Gastrocnemius medialis (tissue), 4 donors: Measurements from ENCODE around the gene PPFIBP2.

Source experiments
- POLR2A ChIP-seq, 2 donors: fragments of 450-650 bp; IDR thresholded peaks; one replicate each; pipeline ENCODE4 v1.6.1; 2017; ENCODE audit warnings: antibody characterized with exemption in 2 of 2, mild to moderate bottlenecking in 2 of 2, moderate library complexity in 2 of 2
- TF ChIP-seq, protein P1 (sequence below), 5 experiments: fragments of 450-650 bp in 3 of 5; fragments of 200-600 bp in 2 of 5; sonication (generic) in 2 of 5; IDR thresholded peaks in 4 of 5; conservative IDR thresholded peaks in 1 of 5; 1 replicate in 4 of 5; 2 replicates in 1 of 5; pipeline ENCODE4 v1.5.1; 2016 to 2019; ENCODE audit warnings: antibody characterized with exemption in 5 of 5, mild to moderate bottlenecking in 3 of 5, moderate library complexity in 3 of 5

DNA sequence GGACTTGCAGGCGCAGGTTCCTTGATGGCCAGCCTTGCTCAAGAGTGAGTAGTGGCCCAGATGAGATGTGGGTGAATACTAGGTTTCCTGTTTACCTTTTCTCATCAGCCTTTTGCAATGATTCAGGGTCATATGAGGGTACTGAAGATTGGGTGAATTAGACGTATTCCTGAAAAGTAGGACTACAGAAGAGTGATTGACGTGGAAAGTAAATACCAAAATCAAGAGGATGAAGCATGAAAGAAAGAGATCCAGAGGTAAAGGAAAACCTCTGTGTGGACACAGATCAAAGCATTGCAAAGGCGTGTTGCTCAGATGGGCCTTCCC is 99.6 kb downstream of the PPFIBP2 start:
- no peak for TF ChIP-seq POLR2A (IDR thresholded peaks at IDR 0.05)
- TF ChIP-seq, protein P1, sequence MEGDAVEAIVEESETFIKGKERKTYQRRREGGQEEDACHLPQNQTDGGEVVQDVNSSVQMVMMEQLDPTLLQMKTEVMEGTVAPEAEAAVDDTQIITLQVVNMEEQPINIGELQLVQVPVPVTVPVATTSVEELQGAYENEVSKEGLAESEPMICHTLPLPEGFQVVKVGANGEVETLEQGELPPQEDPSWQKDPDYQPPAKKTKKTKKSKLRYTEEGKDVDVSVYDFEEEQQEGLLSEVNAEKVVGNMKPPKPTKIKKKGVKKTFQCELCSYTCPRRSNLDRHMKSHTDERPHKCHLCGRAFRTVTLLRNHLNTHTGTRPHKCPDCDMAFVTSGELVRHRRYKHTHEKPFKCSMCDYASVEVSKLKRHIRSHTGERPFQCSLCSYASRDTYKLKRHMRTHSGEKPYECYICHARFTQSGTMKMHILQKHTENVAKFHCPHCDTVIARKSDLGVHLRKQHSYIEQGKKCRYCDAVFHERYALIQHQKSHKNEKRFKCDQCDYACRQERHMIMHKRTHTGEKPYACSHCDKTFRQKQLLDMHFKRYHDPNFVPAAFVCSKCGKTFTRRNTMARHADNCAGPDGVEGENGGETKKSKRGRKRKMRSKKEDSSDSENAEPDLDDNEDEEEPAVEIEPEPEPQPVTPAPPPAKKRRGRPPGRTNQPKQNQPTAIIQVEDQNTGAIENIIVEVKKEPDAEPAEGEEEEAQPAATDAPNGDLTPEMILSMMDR (IDR thresholded peaks at IDR 0.05 in 4 of 5, conservative IDR thresholded peaks at IDR 0.05 in 1 of 5): no peak
